GM21515 (cell line): ENCODE data around the gene TFPI.
"Not testable (repeated sequence)": the region's sequence is repeated elsewhere in the genome, so short reads cannot be mapped to it uniquely, and the experiment has no call there.

Experiments
- ATAC-seq: cut with Tn5 transposase; IDR thresholded peaks from one replicate; pipeline ENCODE4 v1.9.1; 2021; ENCODE audit not compliant: unreplicated experiment

Gene TFPI

GRCh38 chr2:187529248-187529976 is 24.8 kb downstream of the TFPI start:
- ATAC-seq: no peak

- no peak for ATAC-seq
Measured at GRCh38 chr2:187528042-187528441, 26.2 kb downstream of the TFPI start.

GRCh38 chr2:187527262-187527661 is 27.0 kb downstream of the TFPI start:
- no peak for ATAC-seq

- ATAC-seq: no peak
Measured at GRCh38 chr2:187526792-187527191, 27.4 kb downstream of the TFPI start.

- ATAC-seq: no peak
Measured at GRCh38 chr2:187525163-187525900, 28.9 kb downstream of the TFPI start.

GRCh38 chr2:187523325-187523724 is 30.9 kb downstream of the TFPI start:
- no peak for ATAC-seq

GRCh38 chr2:187520121-187520624 is 34.1 kb downstream of the TFPI start:
- no peak for ATAC-seq

- ATAC-seq: no peak
Measured at GRCh38 chr2:187519419-187520120, 34.7 kb downstream of the TFPI start.

- not testable (repeated sequence) for ATAC-seq
Measured at GRCh38 chr2:187517750-187518361, 36.4 kb downstream of the TFPI start.

GRCh38 chr2:187516630-187517510 is 37.4 kb downstream of the TFPI start:
- ATAC-seq: not testable (repeated sequence)

- ATAC-seq: no peak
Measured at GRCh38 chr2:187514930-187515329, 39.3 kb downstream of the TFPI start.

- not testable (repeated sequence) for ATAC-seq
Measured at GRCh38 chr2:187514235-187514829, 39.9 kb downstream of the TFPI start.

- not testable (repeated sequence) for ATAC-seq
Measured at GRCh38 chr2:187513460-187514234, 40.6 kb downstream of the TFPI start.

- ATAC-seq: no peak
Measured at GRCh38 chr2:187511356-187512315, 42.6 kb downstream of the TFPI start.

GRCh38 chr2:187510419-187511355 is 43.5 kb downstream of the TFPI start:
- ATAC-seq: not testable (repeated sequence)

GRCh38 chr2:187509667-187510417 is 44.4 kb downstream of the TFPI start:
- ATAC-seq: no peak
